H1 (cell line): ENCODE results near the gene TUT4. TPM values are rescaled to one million over a fixed set of nuclear protein-coding genes. Genes with fewer than 3 reads are reported as not detected.

Source experiments
- CTCF ChIA-PET: fragments of 300-600 bp; sonication (Branson Sonifier 250); formaldehyde crosslinking; loops from one replicate; lab custom pipeline; 2021; ENCODE audit not compliant: partially characterized antibody; lab: Charles Lee
- POLR2A ChIA-PET: fragments of 300-600 bp; sonication (Branson Sonifier 250); formaldehyde crosslinking; loops from one replicate; lab custom pipeline; 2021; ENCODE audit warnings: inconsistent platforms; ENCODE audit not compliant: partially characterized antibody; lab: Charles Lee
- DNase-seq, 2 experiments: peaks; one replicate each; pipeline versions ENCODE4 v3.0.0 to v3.0.0-alpha.2; 2010 to 2022; ENCODE audit warnings: low spot score in 2 of 2, low read depth in 1 of 2, mixed read lengths in 1 of 2
- FAIRE-seq: peaks from 2 replicates; lab custom pipeline; 2011; peaks lifted over from hg19 to GRCh38; lab: Jason Lieb, UNC
- H2AFZ ChIP-seq: 2 replicates; pipeline ENCODE4 v1.8.1; 2012; ENCODE audit warnings: low read length, inconsistent platforms
- H2AK5ac ChIP-seq: 2 replicates; pipeline ENCODE4 v1.6.1; 2013; ENCODE audit warnings: low read depth, low read length
- H2BK120ac ChIP-seq: replicated peaks from 2 replicates; pipeline ENCODE3; 2013; ENCODE audit warnings: low read depth, low read length, inconsistent platforms
- H2BK12ac ChIP-seq: 2 replicates; pipeline ENCODE4 v1.6.1; 2013; ENCODE audit warnings: low read depth, low read length
- H2BK15ac ChIP-seq: 2 replicates; pipeline ENCODE4 v1.6.1; 2013; ENCODE audit warnings: low read length
- H2BK20ac ChIP-seq: 2 replicates; pipeline ENCODE4 v1.6.1; 2013; ENCODE audit warnings: low read length
- H2BK5ac ChIP-seq: 2 replicates; pipeline ENCODE4 v1.6.1; 2013; ENCODE audit warnings: low read depth, low read length
- H3K14ac ChIP-seq: 2 replicates; pipeline ENCODE4 v1.6.1; 2013; ENCODE audit warnings: inconsistent platforms; ENCODE audit not compliant: insufficient read length
- H3K18ac ChIP-seq: 2 replicates; pipeline ENCODE4 v1.6.1; 2013; ENCODE audit warnings: low read length; ENCODE audit errors: extremely low read depth
- H3K23ac ChIP-seq: 2 replicates; pipeline ENCODE4 v1.6.1; 2013; ENCODE audit warnings: inconsistent platforms; ENCODE audit not compliant: insufficient read length
- H3K23me2 ChIP-seq: 2 replicates; pipeline ENCODE4 v1.6.1; 2013; ENCODE audit warnings: low read depth, low read length
- H3K27ac ChIP-seq: 2 replicates; pipeline ENCODE4 v1.6.1; 2011; ENCODE audit warnings: low read depth, low read length, inconsistent platforms
- H3K27me3 ChIP-seq, 4 experiments: replicated peaks in 1 of 4; 1 replicate in 1 of 4; 2 replicates in 3 of 4; pipeline versions ENCODE4 v1.6.1 to v1.8.1; 2011 to 2013; ENCODE audit warnings: low read length in 3 of 4, mild to moderate bottlenecking in 3 of 4, inconsistent platforms in 2 of 4, mixed read lengths in 2 of 4, moderate library complexity in 1 of 4; ENCODE audit not compliant: control insufficient read depth in 3 of 4, insufficient read depth in 3 of 4; ENCODE audit errors: extremely low read depth in 1 of 4
- H3K36me3 ChIP-seq, 4 experiments: 2 replicates each; pipeline versions ENCODE4 v1.6.1 to v1.8.1; 2011 to 2013; ENCODE audit warnings: mild to moderate bottlenecking in 4 of 4, low read length in 3 of 4, moderate library complexity in 2 of 4, control low read depth in 1 of 4, inconsistent platforms in 1 of 4; ENCODE audit not compliant: insufficient read depth in 4 of 4, control insufficient read depth in 2 of 4
- H3K4ac ChIP-seq: replicated peaks from 2 replicates; pipeline ENCODE3; 2013; ENCODE audit warnings: low read length, low read depth, mixed read lengths, inconsistent platforms; ENCODE audit not compliant: insufficient read length
- H3K4me1 ChIP-seq, 4 experiments: replicated peaks in 1 of 4; 1 replicate in 1 of 4; 2 replicates in 3 of 4; pipeline versions ENCODE4 v1.6.1 to v1.8.1; 2011 to 2013; ENCODE audit warnings: low read length in 3 of 4, inconsistent platforms in 2 of 4, mixed read lengths in 1 of 4; ENCODE audit not compliant: insufficient read depth in 4 of 4, control insufficient read depth in 3 of 4
- H3K4me2 ChIP-seq, 2 experiments: 2 replicates each; pipeline versions ENCODE4 v1.6.1 to v1.8.1; 2011 to 2013; ENCODE audit warnings: low read depth in 2 of 2, low read length in 2 of 2, control low read depth in 1 of 2, inconsistent platforms in 1 of 2, mild to moderate bottlenecking in 1 of 2; ENCODE audit not compliant: insufficient read depth in 1 of 2
- H3K4me3 ChIP-seq, 4 experiments: fragments of 200-600, 300-600 bp in 1 of 4; sonication (generic), shearing (Covaris generic), sonication (Bioruptor Twin) in 1 of 4; 2 replicates each; pipeline versions ENCODE4 v1.5.1 to v1.8.1; 2011 to 2016; ENCODE audit warnings: low read length in 4 of 4, low read depth in 3 of 4, control low read depth in 2 of 4, inconsistent platforms in 2 of 4, mild to moderate bottlenecking in 2 of 4, mixed read lengths in 1 of 4, moderate library complexity in 1 of 4; ENCODE audit not compliant: insufficient read depth in 2 of 4; ENCODE audit errors: extremely low read depth in 1 of 4
- H3K56ac ChIP-seq: replicated peaks from 2 replicates; pipeline ENCODE3; 2013; ENCODE audit warnings: low read depth, mild to moderate bottlenecking, mixed read lengths, low read length, inconsistent platforms; ENCODE audit not compliant: insufficient read length
- H3K79me1 ChIP-seq: 2 replicates; pipeline ENCODE4 v1.6.1; 2013; ENCODE audit warnings: low read depth, low read length, control low read depth
- H3K79me2 ChIP-seq, 2 experiments: 2 replicates each; pipeline versions ENCODE4 v1.6.1 to v1.8.1; 2012 to 2013; ENCODE audit warnings: low read length in 2 of 2, mild to moderate bottlenecking in 2 of 2, inconsistent platforms in 1 of 2; ENCODE audit not compliant: insufficient read depth in 2 of 2, control insufficient read depth in 1 of 2
- H3K9ac ChIP-seq, 4 experiments: replicated peaks in 1 of 4; 1 replicate in 1 of 4; 2 replicates in 3 of 4; pipeline versions ENCODE4 v1.6.1 to v1.8.1; 2011 to 2013; ENCODE audit warnings: low read depth in 3 of 4, low read length in 3 of 4, control low read depth in 2 of 4, mild to moderate bottlenecking in 2 of 4, moderate library complexity in 2 of 4, inconsistent platforms in 1 of 4; ENCODE audit errors: extremely low read depth in 1 of 4
- H3K9me3 ChIP-seq, 2 experiments: 2 replicates each; pipeline versions ENCODE4 v1.6.1 to v1.8.1; 2012 to 2013; ENCODE audit warnings: mild to moderate bottlenecking in 2 of 2, moderate library complexity in 2 of 2, control low read depth in 1 of 2, inconsistent platforms in 1 of 2, low read depth in 1 of 2, low read length in 1 of 2, mixed read lengths in 1 of 2; ENCODE audit not compliant: insufficient read depth in 2 of 2
- H4K20me1 ChIP-seq, 2 experiments: replicated peaks in 1 of 2; 2 replicates each; pipeline versions ENCODE3 to v1.8.1; 2011 to 2013; ENCODE audit warnings: inconsistent platforms in 2 of 2, low read length in 2 of 2, mild to moderate bottlenecking in 1 of 2; ENCODE audit not compliant: insufficient read depth in 2 of 2, control insufficient read depth in 1 of 2
- H4K5ac ChIP-seq: 2 replicates; pipeline ENCODE4 v1.6.1; 2013; ENCODE audit warnings: low read length, low read depth, mixed read lengths, inconsistent platforms; ENCODE audit not compliant: insufficient read length
- H4K8ac ChIP-seq: 2 replicates; pipeline ENCODE4 v1.8.0; 2013; ENCODE audit warnings: mild to moderate bottlenecking, moderate library complexity, low read length, inconsistent platforms; ENCODE audit not compliant: insufficient read depth; ENCODE audit errors: extremely low read depth
- H4K91ac ChIP-seq: replicated peaks from 2 replicates; pipeline ENCODE3; 2013; ENCODE audit warnings: low read length, mixed read lengths, inconsistent platforms; ENCODE audit not compliant: insufficient read length
- CBX8 ChIP-seq: fragments of 300-800, 300-1000 bp; sonication (generic); IDR thresholded peaks from 2 replicates; pipeline ENCODE4 v1.7.1; 2016; ENCODE audit warnings: low read depth, low read length, borderline replicate concordance
- EZH2 ChIP-seq: fragments of 200-600 bp; sonication (generic); IDR thresholded peaks from 2 replicates; pipeline ENCODE4 v1.7.1; 2012; ENCODE audit warnings: low read depth, mild to moderate bottlenecking, moderate library complexity, low read length, inconsistent platforms; ENCODE audit not compliant: severe bottlenecking
- GABPA ChIP-seq: IDR thresholded peaks from 2 replicates; pipeline ENCODE4 v1.6.1; 2011; ENCODE audit warnings: mild to moderate bottlenecking, low read length, moderate library complexity, borderline replicate concordance; ENCODE audit not compliant: insufficient read depth
- JUN ChIP-seq: IDR thresholded peaks from 2 replicates; pipeline ENCODE4 v1.6.1; 2011; ENCODE audit warnings: low read depth, mild to moderate bottlenecking, improper control_type of control experiment, low read length
- RBBP5 ChIP-seq: IDR thresholded peaks from 2 replicates; pipeline ENCODE4 v1.7.1; 2012; ENCODE audit warnings: low read depth, mild to moderate bottlenecking, inconsistent platforms, low read length, moderate library complexity, borderline replicate concordance
- SIN3A ChIP-seq, 2 experiments: IDR thresholded peaks in 1 of 2; conservative IDR thresholded peaks in 1 of 2; 2 replicates each; pipeline ENCODE4 v1.6.1; 2011 to 2012; ENCODE audit warnings: low read length in 2 of 2, improper control_type of control experiment in 1 of 2, low read depth in 1 of 2, mild to moderate bottlenecking in 1 of 2
- SP2 ChIP-seq: IDR thresholded peaks from 2 replicates; pipeline ENCODE4 v1.6.1; 2012; ENCODE audit warnings: mild to moderate bottlenecking, low read length, inconsistent platforms
- TAF7 ChIP-seq: optimal IDR thresholded peaks from 2 replicates; pipeline ENCODE3; 2011; ENCODE audit warnings: low read depth, mild to moderate bottlenecking, inconsistent platforms, low read length, moderate library complexity, borderline replicate concordance
- ZNF274 ChIP-seq: IDR thresholded peaks from 2 replicates; pipeline ENCODE4 v1.7.0; 2012; ENCODE audit warnings: low read length, borderline replicate concordance; ENCODE audit errors: extremely low read depth
- polyA plus RNA-seq, 7 experiments: library from polyadenylated mRNA; depleted of rRNA in 3 of 7; stranded (reverse) in 5 of 7; unstranded in 2 of 7; fragments of >200 nt in 5 of 7; fragments of 200-250 nt in 2 of 7; gene quantifications; 1 replicate in 5 of 7; 2 replicates in 1 of 7; 4 replicates in 1 of 7; pipeline versions ENCODE4 v1.2.1 to v1.2.3, GENCODE V29; 2011 to 2013; ENCODE audit warnings: missing spikeins in 2 of 7, mixed read lengths in 2 of 7
- total RNA-seq: library from RNA; stranded (reverse); fragmentation: NEBNext Ultra II Directional; extraction: Animal tissue kit (Norgen Biotek cat#: 25700); gene quantifications from 2 replicates; pipeline ENCODE4 v1.2.1, GENCODE V29; 2021
- TF ChIP-seq, protein P1 (sequence below): IDR thresholded peaks from 2 replicates; pipeline ENCODE4 v1.6.1; 2011; ENCODE audit warnings: low read length, improper control_type of control experiment

TUT4 gene
- total and polyA plus RNA-seq, 2 of the 8 experiments (the other 6 are each of a cell fraction or from before 2014, with no cell fraction given) = 54.5 to 63.3 TPM

DNA sequence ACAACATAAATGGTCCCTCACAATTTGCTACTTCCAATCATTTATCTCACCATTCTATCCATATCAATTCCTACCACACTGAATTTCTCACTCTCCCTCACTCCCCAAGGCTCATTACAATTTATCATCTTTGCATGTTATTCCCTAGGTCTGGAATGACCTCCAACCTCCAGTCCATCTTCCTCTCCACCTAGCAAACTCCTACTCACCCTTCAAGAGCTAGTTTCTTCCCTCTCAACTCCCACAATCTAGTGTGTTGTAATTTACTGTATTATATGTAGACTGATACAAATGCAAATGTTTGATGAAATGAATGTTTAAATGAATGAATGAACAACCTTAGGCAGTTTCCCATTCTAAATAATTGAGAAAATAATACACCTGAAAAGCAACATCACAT lies 3.6 kb downstream of the TUT4 start:
- ChIA-PET CTCF (interaction anchor here (1.4 kb wide), 1 partner anchor 136 kb away, joined by 3 read pairs; no protein-coding TSS in a partner anchor), POLR2A (interaction anchor here (1.1 kb wide), 1 partner anchor 53 kb away, joined by 3 read pairs; the partner anchor contains the start of gene GPX7)
- Histone ChIP-seq H3K56ac (no peak overlapping the region), H4K91ac (no peak overlapping the region), H3K4me3 (no peak overlapping the region), H2BK15ac (no peak overlapping the region), H2AFZ (no peak overlapping the region), H2BK20ac (no peak overlapping the region), H4K8ac (no peak overlapping the region), H2BK120ac (no peak overlapping the region), H3K4ac (no peak overlapping the region), H3K36me3 (no peaks in the 10 kb centered on the region), H3K23ac (no peak overlapping the region), H4K20me1 (peaks cover 5 to 9% of the 10 kb centered on the region in 2 experiments), H3K18ac (no peak overlapping the region), H2BK12ac (no peak overlapping the region), H4K5ac (no peak overlapping the region), H3K9ac (no peak overlapping the region), H3K4me1 (peaks cover under 1 to 4% (median 2%) of the 10 kb centered on the region in 4 experiments; a peak in 5 of 7 replicates), H2AK5ac (no peak overlapping the region), H3K9me3 (no peaks in the 10 kb centered on the region), H3K27ac (no peak overlapping the region), H3K79me1 (peaks cover 6% of the 10 kb centered on the region), H3K23me2 (peaks cover 7% of the 10 kb centered on the region), H3K79me2 (peaks cover 24 to 82% of the 10 kb centered on the region in 2 experiments), H3K14ac (no peak overlapping the region), H2BK5ac (no peak overlapping the region), H3K27me3 (no peaks in the 10 kb centered on the region), H3K4me2 (no peak overlapping the region)
- TF ChIP-seq JUN (no peak), CBX8 (no peak), SIN3A (conservative IDR thresholded peaks at IDR 0.05 in 1 of 2, IDR thresholded peaks at IDR 0.05 in 1 of 2; ENCODE audit: low read depth in 1 of 2, low read length in 2 of 2) (no peak), RBBP5 (no peak), ZNF274 (no peak), EZH2 (no peak), GABPA (no peak), TAF7 (no peak), SP2 (no peak)
- TF ChIP-seq, protein P1, sequence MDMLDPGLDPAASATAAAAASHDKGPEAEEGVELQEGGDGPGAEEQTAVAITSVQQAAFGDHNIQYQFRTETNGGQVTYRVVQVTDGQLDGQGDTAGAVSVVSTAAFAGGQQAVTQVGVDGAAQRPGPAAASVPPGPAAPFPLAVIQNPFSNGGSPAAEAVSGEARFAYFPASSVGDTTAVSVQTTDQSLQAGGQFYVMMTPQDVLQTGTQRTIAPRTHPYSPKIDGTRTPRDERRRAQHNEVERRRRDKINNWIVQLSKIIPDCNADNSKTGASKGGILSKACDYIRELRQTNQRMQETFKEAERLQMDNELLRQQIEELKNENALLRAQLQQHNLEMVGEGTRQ = no peak
- DNase-seq = no peak
- no peak for FAIRE-seq
